Cardiac fibroblast (primary cell): ENCODE results near the gene ROBO1.

Experiments
- DNase-seq, 2 donors: peaks; one replicate each; pipeline versions ENCODE4 v3.0.0 to v3.0.0-alpha.2; 2010; ENCODE audit warnings: low read depth in 2 of 2
- H3K4me3 ChIP-seq, 2 donors: replicated peaks in 1 of 2; 1 replicate in 1 of 2; 2 replicates in 1 of 2; pipeline ENCODE4 v1.5.1; 2011; ENCODE audit warnings: low read depth in 2 of 2, low read length in 2 of 2, mild to moderate bottlenecking in 2 of 2, moderate library complexity in 1 of 2
- CTCF ChIP-seq: IDR thresholded peaks from one replicate; pipeline ENCODE4 v1.5.1; 2011; ENCODE audit warnings: low read depth, mild to moderate bottlenecking, low read length, inconsistent platforms

Gene ROBO1

GRCh38 chr3:79154865-79155264 is 612.9 kb downstream of the ROBO1 start:
- no peak for TF ChIP-seq CTCF
- H3K4me3 ChIP-seq = no peak overlapping the region
- no peak for DNase-seq

- peak; percentile 29 to 41 for DNase-seq
- TF ChIP-seq CTCF = no peak
Measured at GRCh38 chr3:79148786-79149185, 619.0 kb downstream of the ROBO1 start.

GRCh38 chr3:79146024-79146423 is 621.8 kb downstream of the ROBO1 start:
- no peak for DNase-seq
- TF ChIP-seq CTCF = no peak
- H3K4me3 ChIP-seq = no peak overlapping the region

More at GRCh38 chr3:79148786-79149185, 619.0 kb downstream of the ROBO1 start:
- H3K4me3 ChIP-seq = no peak overlapping the region

- no peak overlapping the region for H3K4me3 ChIP-seq
- no peak for TF ChIP-seq CTCF
- DNase-seq = peak; percentile 65 to 94
Measured at GRCh38 chr3:79140708-79141107, 627.1 kb downstream of the ROBO1 start.

GRCh38 chr3:79139395-79140068 is 628.3 kb downstream of the ROBO1 start:
- H3K4me3 ChIP-seq = no peak overlapping the region
- peak; percentile 33 to 88 for DNase-seq
- TF ChIP-seq CTCF = no peak

GRCh38 chr3:79125313-79125984 is 642.3 kb downstream of the ROBO1 start:
- TF ChIP-seq CTCF = no peak
- DNase-seq = no peak
- H3K4me3 ChIP-seq = no peak overlapping the region
